ENCODE measurements around the gene SMC1B. TPM values are rescaled to one million over a fixed set of nuclear protein-coding genes. Genes with fewer than 3 reads are reported as not detected.

Gene SMC1B
- polyA plus RNA-seq, 1 donor from 2014 or later = not detected

DNA sequence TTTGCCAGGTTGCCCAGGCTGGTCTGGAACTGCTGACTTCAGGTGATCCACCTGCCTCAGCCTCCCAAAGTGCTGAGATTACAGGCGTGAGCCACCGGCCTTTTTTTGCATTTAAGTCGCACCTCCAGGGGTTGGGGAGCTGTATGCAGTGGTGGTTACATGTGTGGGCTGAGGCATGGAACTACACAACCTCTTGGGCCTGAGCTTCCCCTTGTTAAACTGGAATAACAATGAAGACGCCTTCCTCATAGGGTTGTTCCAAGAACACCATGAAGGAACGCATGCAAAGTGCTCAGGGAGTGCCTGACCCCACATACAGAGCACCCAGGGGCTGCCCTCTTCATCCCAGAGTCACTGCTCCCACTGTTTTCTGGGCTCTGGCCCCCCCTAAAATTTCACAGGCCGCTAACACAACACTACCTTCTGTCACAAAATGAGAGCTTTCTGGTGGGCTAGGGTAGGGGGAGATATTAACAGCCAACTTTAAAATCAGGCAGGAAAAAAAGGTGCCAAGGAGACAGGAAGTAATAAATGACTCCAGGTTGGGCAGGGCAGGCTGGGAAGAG lies 104.9 kb downstream of the SMC1B start:
- Histone ChIP-seq H3K4me3 (ENCODE audit: low read length) (no peak overlapping the region), H3K79me2 (replicated peaks; ENCODE audit: insufficient read depth, low read length) (peaks cover 3% of the 10 kb centered on the region), H3K27ac (ENCODE audit: low read length) (no peak overlapping the region), H3K36me3 (ENCODE audit: insufficient read depth, low read length) (no peaks in the 10 kb centered on the region), H3F3A (ENCODE audit: insufficient read depth, low read length, poor library complexity, severe bottlenecking) (no peaks in the 10 kb centered on the region), H3K27me3 (ENCODE audit: insufficient read depth, low read depth, low read length) (no peaks in the 10 kb centered on the region), H3K9me2 (ENCODE audit: insufficient read depth, low read length) (no peaks in the 10 kb centered on the region), H3K9ac (ENCODE audit: low read length) (no peak overlapping the region), H3K4me2 (ENCODE audit: low read length) (no peak overlapping the region), H2AFZ (ENCODE audit: low read depth, low read length) (no peak overlapping the region), H3K9me3 (ENCODE audit: low read length) (no peaks in the 10 kb centered on the region), H4K20me1 (ENCODE audit: insufficient read depth) (no peaks in the 10 kb centered on the region)
- TF ChIP-seq MXI1 (conservative IDR thresholded peaks at IDR 0.05; ENCODE audit: poor library complexity, severe bottlenecking) (no peak), EP300 (conservative IDR thresholded peaks at IDR 0.05; ENCODE audit: poor library complexity, severe bottlenecking) (no peak), RAD21 (conservative IDR thresholded peaks at IDR 0.05) (no peak), EZH2 (IDR thresholded peaks at IDR 0.05; ENCODE audit: borderline replicate concordance, insufficient read depth, low read length, poor library complexity, severe bottlenecking) (no peak), TAF1 (IDR thresholded peaks at IDR 0.05; ENCODE audit: low read depth) (no peak), POLR2AphosphoS5 (IDR thresholded peaks at IDR 0.05) (no peak)
- TF ChIP-seq, protein P1, sequence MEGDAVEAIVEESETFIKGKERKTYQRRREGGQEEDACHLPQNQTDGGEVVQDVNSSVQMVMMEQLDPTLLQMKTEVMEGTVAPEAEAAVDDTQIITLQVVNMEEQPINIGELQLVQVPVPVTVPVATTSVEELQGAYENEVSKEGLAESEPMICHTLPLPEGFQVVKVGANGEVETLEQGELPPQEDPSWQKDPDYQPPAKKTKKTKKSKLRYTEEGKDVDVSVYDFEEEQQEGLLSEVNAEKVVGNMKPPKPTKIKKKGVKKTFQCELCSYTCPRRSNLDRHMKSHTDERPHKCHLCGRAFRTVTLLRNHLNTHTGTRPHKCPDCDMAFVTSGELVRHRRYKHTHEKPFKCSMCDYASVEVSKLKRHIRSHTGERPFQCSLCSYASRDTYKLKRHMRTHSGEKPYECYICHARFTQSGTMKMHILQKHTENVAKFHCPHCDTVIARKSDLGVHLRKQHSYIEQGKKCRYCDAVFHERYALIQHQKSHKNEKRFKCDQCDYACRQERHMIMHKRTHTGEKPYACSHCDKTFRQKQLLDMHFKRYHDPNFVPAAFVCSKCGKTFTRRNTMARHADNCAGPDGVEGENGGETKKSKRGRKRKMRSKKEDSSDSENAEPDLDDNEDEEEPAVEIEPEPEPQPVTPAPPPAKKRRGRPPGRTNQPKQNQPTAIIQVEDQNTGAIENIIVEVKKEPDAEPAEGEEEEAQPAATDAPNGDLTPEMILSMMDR (IDR thresholded peaks at IDR 0.05; ENCODE audit: poor library complexity, severe bottlenecking) = no peak

DNA sequence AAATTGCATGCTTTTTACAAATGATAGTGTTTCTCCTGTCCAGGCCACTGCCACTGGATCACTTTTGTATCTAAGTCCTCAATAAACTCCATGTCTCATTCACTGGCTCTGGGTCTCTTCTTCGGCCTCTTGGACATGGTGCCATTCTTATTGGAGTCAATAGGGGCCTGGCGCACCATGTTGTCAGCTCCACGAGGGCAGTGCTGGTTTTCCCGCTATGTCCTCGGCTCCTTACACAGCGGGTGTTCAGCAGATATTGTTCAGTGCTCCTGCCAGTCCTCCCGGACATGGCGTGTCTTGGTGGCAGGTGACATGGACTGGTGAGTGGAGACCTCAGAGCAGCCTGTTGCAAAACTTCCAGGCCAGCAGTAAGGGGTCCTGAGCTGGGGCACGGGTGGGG lies 107.3 kb downstream of the SMC1B start:
- no peaks in the 10 kb centered on the region for H3K9me2 ChIP-seq (ENCODE audit: insufficient read depth, low read length)
- H3F3A ChIP-seq (ENCODE audit: insufficient read depth, low read length, poor library complexity, severe bottlenecking) = no peaks in the 10 kb centered on the region
- H3K27me3 ChIP-seq (ENCODE audit: insufficient read depth, low read depth, low read length) = no peaks in the 10 kb centered on the region
- no peaks in the 10 kb centered on the region for H3K9me3 ChIP-seq (ENCODE audit: low read length)
- no peak overlapping the region for H3K9ac ChIP-seq (ENCODE audit: low read length)
- no peak overlapping the region for H2AFZ ChIP-seq (ENCODE audit: low read depth, low read length)
- H3K36me3 ChIP-seq (ENCODE audit: insufficient read depth, low read length) = no peaks in the 10 kb centered on the region
- no peak overlapping the region for H3K4me2 ChIP-seq (ENCODE audit: low read length)
- no peaks in the 10 kb centered on the region for H4K20me1 ChIP-seq (ENCODE audit: insufficient read depth)
- H3K4me3 ChIP-seq (ENCODE audit: low read length) = no peak overlapping the region
- H3K27ac ChIP-seq (ENCODE audit: low read length) = no peak overlapping the region
- peaks cover 3% of the 10 kb centered on the region for H3K79me2 ChIP-seq (replicated peaks; ENCODE audit: insufficient read depth, low read length)
- TF ChIP-seq SMC3 (conservative IDR thresholded peaks at IDR 0.05; ENCODE audit: poor library complexity) (no peak), RAD21 (conservative IDR thresholded peaks at IDR 0.05) (no peak), MXI1 (conservative IDR thresholded peaks at IDR 0.05; ENCODE audit: poor library complexity, severe bottlenecking) (no peak), EZH2 (IDR thresholded peaks at IDR 0.05; ENCODE audit: borderline replicate concordance, insufficient read depth, low read length, poor library complexity, severe bottlenecking) (no peak), EP300 (conservative IDR thresholded peaks at IDR 0.05; ENCODE audit: poor library complexity, severe bottlenecking) (no peak), POLR2AphosphoS5 (IDR thresholded peaks at IDR 0.05) (no peak), TAF1 (IDR thresholded peaks at IDR 0.05; ENCODE audit: low read depth) (no peak)
- TF ChIP-seq, protein P2, sequence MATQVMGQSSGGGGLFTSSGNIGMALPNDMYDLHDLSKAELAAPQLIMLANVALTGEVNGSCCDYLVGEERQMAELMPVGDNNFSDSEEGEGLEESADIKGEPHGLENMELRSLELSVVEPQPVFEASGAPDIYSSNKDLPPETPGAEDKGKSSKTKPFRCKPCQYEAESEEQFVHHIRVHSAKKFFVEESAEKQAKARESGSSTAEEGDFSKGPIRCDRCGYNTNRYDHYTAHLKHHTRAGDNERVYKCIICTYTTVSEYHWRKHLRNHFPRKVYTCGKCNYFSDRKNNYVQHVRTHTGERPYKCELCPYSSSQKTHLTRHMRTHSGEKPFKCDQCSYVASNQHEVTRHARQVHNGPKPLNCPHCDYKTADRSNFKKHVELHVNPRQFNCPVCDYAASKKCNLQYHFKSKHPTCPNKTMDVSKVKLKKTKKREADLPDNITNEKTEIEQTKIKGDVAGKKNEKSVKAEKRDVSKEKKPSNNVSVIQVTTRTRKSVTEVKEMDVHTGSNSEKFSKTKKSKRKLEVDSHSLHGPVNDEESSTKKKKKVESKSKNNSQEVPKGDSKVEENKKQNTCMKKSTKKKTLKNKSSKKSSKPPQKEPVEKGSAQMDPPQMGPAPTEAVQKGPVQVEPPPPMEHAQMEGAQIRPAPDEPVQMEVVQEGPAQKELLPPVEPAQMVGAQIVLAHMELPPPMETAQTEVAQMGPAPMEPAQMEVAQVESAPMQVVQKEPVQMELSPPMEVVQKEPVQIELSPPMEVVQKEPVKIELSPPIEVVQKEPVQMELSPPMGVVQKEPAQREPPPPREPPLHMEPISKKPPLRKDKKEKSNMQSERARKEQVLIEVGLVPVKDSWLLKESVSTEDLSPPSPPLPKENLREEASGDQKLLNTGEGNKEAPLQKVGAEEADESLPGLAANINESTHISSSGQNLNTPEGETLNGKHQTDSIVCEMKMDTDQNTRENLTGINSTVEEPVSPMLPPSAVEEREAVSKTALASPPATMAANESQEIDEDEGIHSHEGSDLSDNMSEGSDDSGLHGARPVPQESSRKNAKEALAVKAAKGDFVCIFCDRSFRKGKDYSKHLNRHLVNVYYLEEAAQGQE (IDR thresholded peaks at IDR 0.05; ENCODE audit: borderline replicate concordance) = no peak
- TF ChIP-seq, protein P1 (IDR thresholded peaks at IDR 0.05; ENCODE audit: poor library complexity, severe bottlenecking) = no peak
